A673 (cell line): ENCODE measurements around the gene LPP. TPM values are rescaled to one million over a fixed set of nuclear protein-coding genes. Genes with fewer than 3 reads are reported as not detected.
A peak's percentile ranks its signal among the peaks of the same experiment; 100 is the strongest.

Experiments used
- BruUV-seq: library from RNA; stranded (reverse); fragments of 400-500 nt; replicated peaks from 2 replicates; lab custom pipeline; 2021; lab: Mats Ljungman, UMichigan
- CTCF ChIA-PET: fragments of 300-600 bp; sonication (Branson Sonifier 250); formaldehyde crosslinking; loops from one replicate; lab custom pipeline; 2022; ENCODE audit warnings: antibody characterized with exemption; lab: Charles Lee
- POLR2A ChIA-PET: fragments of 300-600 bp; sonication (Branson Sonifier 250); formaldehyde crosslinking; loops from one replicate; lab custom pipeline; 2022; ENCODE audit warnings: antibody characterized with exemption; ENCODE audit not compliant: low non-redundant PET; lab: Charles Lee
- DNase-seq: peaks from one replicate; pipeline ENCODE4 v3.0.0-alpha.2; 2015; ENCODE audit warnings: low spot score
- H3K27ac ChIP-seq: fragments of 200-600 bp; sonication (generic); 2 replicates; pipeline ENCODE4 v1.5.1; 2016; ENCODE audit warnings: mixed run types, low read depth, mild to moderate bottlenecking, mixed read lengths, antibody characterized with exemption, low read length; ENCODE audit not compliant: poor library complexity, severe bottlenecking
- H3K27me3 ChIP-seq: fragments of 200-600 bp; sonication (generic); replicated peaks from 2 replicates; pipeline ENCODE4 v1.6.1; 2017; ENCODE audit warnings: mixed run types, low read depth, mild to moderate bottlenecking, mixed read lengths, antibody characterized with exemption, low read length; ENCODE audit not compliant: insufficient read depth, poor library complexity
- H3K36me3 ChIP-seq: fragments of 200-600 bp; sonication (generic); 2 replicates; pipeline ENCODE4 v1.6.1; 2016; ENCODE audit warnings: mixed run types, mild to moderate bottlenecking, mixed read lengths, antibody characterized with exemption, low read length; ENCODE audit not compliant: insufficient read depth, poor library complexity, severe bottlenecking
- H3K4me1 ChIP-seq: fragments of 200-600 bp; sonication (generic); 2 replicates; pipeline ENCODE4 v1.6.1; 2017; ENCODE audit warnings: mixed run types, mild to moderate bottlenecking, mixed read lengths, antibody characterized with exemption, low read length; ENCODE audit not compliant: insufficient read depth, poor library complexity, severe bottlenecking
- H3K4me3 ChIP-seq: fragments of 200-600 bp; sonication (generic); 2 replicates; pipeline ENCODE4 v1.5.1; 2016; ENCODE audit warnings: low read depth, mixed run types, mild to moderate bottlenecking, mixed read lengths, low read length; ENCODE audit not compliant: poor library complexity, severe bottlenecking
- H3K9me3 ChIP-seq: fragments of 200-600 bp; sonication (generic); 2 replicates; pipeline ENCODE4 v1.6.1; 2016; ENCODE audit warnings: mixed run types, low read depth, mild to moderate bottlenecking, mixed read lengths, antibody characterized with exemption, low read length; ENCODE audit not compliant: poor library complexity, severe bottlenecking
- CTCF ChIP-seq: fragments of 300-800, 200-600 bp; sonication (generic); conservative IDR thresholded peaks from 2 replicates; pipeline ENCODE4 v1.5.1; 2017; ENCODE audit warnings: low read depth, mild to moderate bottlenecking, antibody characterized with exemption, low read length, moderate library complexity, mixed read lengths
- EZH2 ChIP-seq: fragments of 200-600 bp; sonication (generic); IDR thresholded peaks from 2 replicates; pipeline ENCODE4 v1.6.1; 2017; ENCODE audit warnings: borderline replicate concordance, low read depth, mild to moderate bottlenecking, mixed read lengths, antibody characterized with exemption, low read length; ENCODE audit not compliant: poor library complexity, severe bottlenecking
- intact Hi-C: fragments of 100-400 bp; cut with micrococcal nuclease; formaldehyde crosslinking; loops from one replicate; pipeline ENCODE4 v1.10.0; 2022; ENCODE audit not compliant: unreplicated experiment
- total RNA-seq: library from RNA; stranded (reverse); gene quantifications from 2 replicates; pipeline ENCODE4 v1.2.3, GENCODE V29; 2021

Gene LPP
- total RNA-seq, 1 experiment from 2014 or later, result 39.7 TPM

- H3K36me3 ChIP-seq, result no peaks in the 10 kb centered on the region
- H3K4me3 ChIP-seq, result no peak overlapping the region
- no TSS peak for BruUV-seq
- no peaks in the 10 kb centered on the region for H3K27me3 ChIP-seq
- intact Hi-C loops, result no loop called here
- POLR2A ChIA-PET, result no interaction called here
- no peak overlapping the region for H3K27ac ChIP-seq
- H3K4me1 ChIP-seq, result no peaks in the 10 kb centered on the region
- TF ChIP-seq CTCF (no peak), EZH2 (no peak)
- H3K9me3 ChIP-seq, result no peaks in the 10 kb centered on the region
- CTCF ChIA-PET, result no interaction called here
- no peak for DNase-seq
These were observed 249.4 kb downstream of the LPP start for GRCh38 chr3:188403404-188403803.

- H3K4me1 ChIP-seq, result no peaks in the 10 kb centered on the region
- H3K4me3 ChIP-seq, result no peak overlapping the region
- no peaks in the 10 kb centered on the region for H3K36me3 ChIP-seq
- CTCF ChIA-PET, result no interaction called here
- no peak overlapping the region for H3K27ac ChIP-seq
- H3K9me3 ChIP-seq, result no peaks in the 10 kb centered on the region
- no peaks in the 10 kb centered on the region for H3K27me3 ChIP-seq
- TF ChIP-seq CTCF (peak; percentile 21; the same call in 1 of the 2 replicates), EZH2 (no peak)
- no peak for DNase-seq
- POLR2A ChIA-PET, result no interaction called here
- intact Hi-C loops, result no loop called here
- no TSS peak for BruUV-seq
These were observed 250.2 kb downstream of the LPP start for GRCh38 chr3:188404124-188404523.

GRCh38 chr3:188404701-188405100 is 250.7 kb downstream of the LPP start:
- CTCF ChIA-PET, result no interaction called here
- intact Hi-C loops, result no loop called here

More at GRCh38 chr3:188404701-188405100, 250.7 kb downstream of the LPP start:
- H3K27me3 ChIP-seq, result no peaks in the 10 kb centered on the region
- TF ChIP-seq CTCF (no peak), EZH2 (no peak)
- H3K36me3 ChIP-seq, result no peaks in the 10 kb centered on the region
- no peak overlapping the region for H3K27ac ChIP-seq
- BruUV-seq, result no TSS peak
- POLR2A ChIA-PET, result no interaction called here
- DNase-seq, result no peak
- H3K9me3 ChIP-seq, result no peaks in the 10 kb centered on the region
- no peak overlapping the region for H3K4me3 ChIP-seq
- no peaks in the 10 kb centered on the region for H3K4me1 ChIP-seq
